Right lobe of liver (tissue), 6 donors: Measurements from ENCODE around the gene FHIT. TPM values are rescaled to one million over a fixed set of nuclear protein-coding genes. Genes with fewer than 3 reads are reported as not detected.

Source experiments
- ATAC-seq, 4 donors: fragments of 200-7000 bp; cut with Tn5 transposase; one replicate each; pipeline ENCODE4 v1.9.1; 2020; ENCODE audit warnings: mild to moderate bottlenecking in 4 of 4, moderate library complexity in 4 of 4
- DNase-seq, 3 donors: peaks; one replicate each; pipeline ENCODE4 v3.0.0-alpha.2; 2020
- H3K27ac ChIP-seq, 3 donors: fragments of 200-600 bp; one replicate each; pipeline ENCODE4 v1.8.0; 2022
- H3K27me3 ChIP-seq, 2 donors: fragments of 200-600 bp; one replicate each; pipeline ENCODE4 v1.8.0; 2022
- H3K36me3 ChIP-seq, 4 donors: fragments of 200-600 bp; sonication (generic) in 1 of 4; one replicate each; pipeline versions ENCODE4 v1.5.1 to v1.8.0; 2017 to 2022; ENCODE audit warnings: control low read depth in 1 of 4
- H3K4me1 ChIP-seq, 4 donors: fragments of 200-600 bp; sonication (generic) in 1 of 4; one replicate each; pipeline versions ENCODE4 v1.5.1 to v1.8.0; 2017 to 2022; ENCODE audit warnings: control low read depth in 1 of 4
- H3K4me3 ChIP-seq, 3 donors: fragments of 200-600 bp; one replicate each; pipeline ENCODE4 v1.8.0; 2022
- H3K9me3 ChIP-seq, 4 donors: fragments of 200-600 bp; sonication (generic) in 1 of 4; one replicate each; pipeline versions ENCODE4 v1.5.1 to v1.8.0; 2017 to 2022; ENCODE audit warnings: control low read depth in 1 of 4
- CTCF ChIP-seq, 4 donors: fragments of 200-600 bp in 3 of 4; fragments of 450-650 bp in 1 of 4; IDR thresholded peaks; one replicate each; pipeline versions ENCODE4 v1.5.1 to v1.8.0; 2016 to 2022; ENCODE audit warnings: antibody characterized with exemption in 4 of 4, mild to moderate bottlenecking in 2 of 4
- POLR2A ChIP-seq: fragments of 450-650 bp; IDR thresholded peaks from one replicate; pipeline ENCODE4 v1.6.1; 2017; ENCODE audit warnings: antibody characterized with exemption, mild to moderate bottlenecking
- WGBS: methylation state at CpG from one replicate; pipeline ENCODE4 v1.1.6; 2018; ENCODE audit warnings: low coverage, low lambda C conversion rate; ENCODE audit not compliant: insufficient coverage; ENCODE audit errors: missing lambda C conversion rate; 5-methylcytosine and 5-hydroxymethylcytosine counted together
- intact Hi-C, 2 donors: fragments of 100-400 bp; cut with DNase I; formaldehyde crosslinking; loops; one replicate each; pipeline versions ENCODE4 v1.11.2 to v1.14.1; 2022
- total RNA-seq, 6 experiments: library from RNA; depleted of rRNA in 2 of 6; stranded (reverse); fragments of >200 nt in 2 of 6; fragmentation: NEBNext Ultra II Directional in 3 of 6; extraction: Animal tissue kit (Norgen Biotek cat#: 25700) in 3 of 6; gene quantifications; one replicate each; pipeline versions ENCODE4 v1.1.0 to v1.2.4, GENCODE V29; 2016 to 2023
- donor health status: DM: no; HTN: yes; CAD: no.
- donor health status: DM: no; HTN: no; CAD: no.
- donor health status: DM: no; HTN: no; CAD: no.
- donor health status: DM: no; HTN: yes; CAD: no.
- donor health status: DM: no; HTN: yes; CAD: no.

FHIT gene
- total RNA-seq, 6 experiments from 2014 or later: 6.6 to 11.2 (median 8.0) TPM

- DNase-seq: no peak
- no peaks in the 10 kb centered on the region for H3K36me3 ChIP-seq
- H3K9me3 ChIP-seq: no peaks in the 10 kb centered on the region
- H3K4me3 ChIP-seq: no peak overlapping the region
- 80% methylated on average over 11 of the region's 11 CpGs for WGBS
- no peak overlapping the region for H3K27ac ChIP-seq
- no peaks in the 10 kb centered on the region for H3K4me1 ChIP-seq
- intact Hi-C loops: no loop called here
- H3K27me3 ChIP-seq: no peaks in the 10 kb centered on the region
- ATAC-seq: no peak
- TF ChIP-seq CTCF (IDR thresholded peaks at IDR 0.05): no peak
- no peak for TF ChIP-seq POLR2A
These were observed 1438.8 kb downstream of the FHIT start for GRCh38 chr3:59812237-59813147.

- no peaks in the 10 kb centered on the region for H3K36me3 ChIP-seq
- no peak overlapping the region for H3K4me3 ChIP-seq
- no peaks in the 10 kb centered on the region for H3K4me1 ChIP-seq
- intact Hi-C loops: no loop called here
- H3K9me3 ChIP-seq: no peaks in the 10 kb centered on the region
- DNase-seq: no peak
- WGBS: 65% methylated on average over 2 of the region's 2 CpGs
- ATAC-seq: no peak
- H3K27me3 ChIP-seq: no peaks in the 10 kb centered on the region
- H3K27ac ChIP-seq: no peak overlapping the region
- no peak for TF ChIP-seq CTCF (IDR thresholded peaks at IDR 0.05)
- no peak for TF ChIP-seq POLR2A
These were observed 1440.1 kb downstream of the FHIT start for GRCh38 chr3:59811160-59811559.

- Histone ChIP-seq H3K4me3 (no peak overlapping the region), H3K9me3 (no peaks in the 10 kb centered on the region), H3K4me1 (no peaks in the 10 kb centered on the region), H3K27ac (no peak overlapping the region), H3K27me3 (no peaks in the 10 kb centered on the region), H3K36me3 (no peaks in the 10 kb centered on the region)
- no peak for TF ChIP-seq POLR2A
- TF ChIP-seq CTCF (IDR thresholded peaks at IDR 0.05): no peak
- ATAC-seq (no peak), DNase-seq (no peak)
- intact Hi-C loops: no loop called here
- 73% methylated on average over 2 of the region's 2 CpGs for WGBS
These were observed 1440.6 kb downstream of the FHIT start for GRCh38 chr3:59810606-59811005.

GRCh38 chr3:59809710-59810444 lies 1441.4 kb downstream of the FHIT start:
- H3K36me3 ChIP-seq: no peaks in the 10 kb centered on the region
- intact Hi-C loops: no loop called here
- no peaks in the 10 kb centered on the region for H3K27me3 ChIP-seq
- DNase-seq: no peak
- H3K4me3 ChIP-seq: no peak overlapping the region
- ATAC-seq: peak in 3 of 4 donors; percentile 28 to 57 (median 31)
- WGBS: 72% methylated on average over 8 of the region's 8 CpGs
- TF ChIP-seq CTCF (IDR thresholded peaks at IDR 0.05): peak; percentile 19 to 33 (median 23)
- no peak for TF ChIP-seq POLR2A
- no peaks in the 10 kb centered on the region for H3K4me1 ChIP-seq
- no peaks in the 10 kb centered on the region for H3K9me3 ChIP-seq
- H3K27ac ChIP-seq: no peak overlapping the region
